ENCODE data around the gene MRPL33.

Gene MRPL33

DNA sequence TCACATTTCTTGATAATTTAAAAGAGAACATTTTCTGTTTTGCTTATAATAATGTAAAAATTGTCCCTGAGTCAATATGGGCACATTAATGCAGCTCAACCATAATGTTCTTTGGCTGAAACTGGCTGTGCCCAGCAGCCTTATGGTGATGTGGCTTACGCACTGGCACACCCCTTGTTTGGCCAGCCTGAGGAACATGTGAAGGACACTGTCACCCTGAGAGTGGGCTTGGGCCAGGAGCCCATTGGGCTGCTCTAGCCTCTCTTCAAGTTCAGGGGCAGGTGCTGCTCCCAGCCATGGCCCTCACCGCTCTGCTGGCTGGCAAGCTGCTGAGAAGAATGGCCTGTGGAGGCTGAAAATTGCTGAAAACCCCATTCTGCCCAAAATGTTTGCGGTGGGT, 37.5 kb downstream of the MRPL33 start:
- TF ChIP-seq, protein P1, sequence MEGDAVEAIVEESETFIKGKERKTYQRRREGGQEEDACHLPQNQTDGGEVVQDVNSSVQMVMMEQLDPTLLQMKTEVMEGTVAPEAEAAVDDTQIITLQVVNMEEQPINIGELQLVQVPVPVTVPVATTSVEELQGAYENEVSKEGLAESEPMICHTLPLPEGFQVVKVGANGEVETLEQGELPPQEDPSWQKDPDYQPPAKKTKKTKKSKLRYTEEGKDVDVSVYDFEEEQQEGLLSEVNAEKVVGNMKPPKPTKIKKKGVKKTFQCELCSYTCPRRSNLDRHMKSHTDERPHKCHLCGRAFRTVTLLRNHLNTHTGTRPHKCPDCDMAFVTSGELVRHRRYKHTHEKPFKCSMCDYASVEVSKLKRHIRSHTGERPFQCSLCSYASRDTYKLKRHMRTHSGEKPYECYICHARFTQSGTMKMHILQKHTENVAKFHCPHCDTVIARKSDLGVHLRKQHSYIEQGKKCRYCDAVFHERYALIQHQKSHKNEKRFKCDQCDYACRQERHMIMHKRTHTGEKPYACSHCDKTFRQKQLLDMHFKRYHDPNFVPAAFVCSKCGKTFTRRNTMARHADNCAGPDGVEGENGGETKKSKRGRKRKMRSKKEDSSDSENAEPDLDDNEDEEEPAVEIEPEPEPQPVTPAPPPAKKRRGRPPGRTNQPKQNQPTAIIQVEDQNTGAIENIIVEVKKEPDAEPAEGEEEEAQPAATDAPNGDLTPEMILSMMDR (IDR thresholded peaks at IDR 0.05): no peak

DNA sequence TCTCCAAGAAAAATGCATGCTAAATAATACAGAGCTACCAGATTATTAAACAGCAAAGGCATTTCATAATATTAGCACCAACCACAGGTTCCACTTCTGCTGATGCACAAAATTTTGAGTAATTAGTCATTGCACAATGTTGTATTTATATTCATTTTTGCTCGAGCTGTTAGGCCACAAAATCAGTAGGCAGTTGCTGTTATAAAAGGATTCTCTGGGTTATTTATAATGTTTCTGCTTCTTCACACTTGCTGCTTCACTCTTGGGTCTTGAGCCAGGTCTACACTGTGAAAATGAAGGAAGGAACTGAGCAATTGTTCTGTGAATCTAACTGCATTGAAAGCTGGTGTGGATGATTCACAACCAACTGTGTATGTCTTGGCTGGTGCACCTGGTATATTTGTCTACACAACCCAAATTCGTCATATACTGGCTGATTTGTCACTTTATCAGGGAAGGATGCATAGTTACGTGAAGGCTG, 38.3 kb downstream of the MRPL33 start:
- TF ChIP-seq, protein P1 (IDR thresholded peaks at IDR 0.05): no peak

DNA sequence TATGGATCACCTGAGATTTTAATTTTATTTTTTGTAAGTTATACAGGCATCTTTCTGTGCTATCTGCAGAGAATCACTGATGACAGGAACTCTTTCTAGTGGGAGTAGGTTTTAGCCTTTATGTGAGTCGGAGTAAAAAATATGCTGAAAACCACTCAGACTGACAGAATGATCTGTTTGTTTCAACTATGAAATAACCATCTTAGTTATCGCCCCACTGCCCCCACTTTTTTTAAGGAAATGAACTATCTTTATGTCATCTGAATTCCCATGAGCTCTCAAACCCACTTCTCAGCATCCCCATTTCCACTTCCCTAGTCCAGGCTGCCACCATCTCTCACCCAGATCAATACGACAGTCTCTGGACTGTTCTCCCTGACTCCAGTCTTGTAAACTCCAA, 38.9 kb downstream of the MRPL33 start:
- TF ChIP-seq, protein P1 (IDR thresholded peaks at IDR 0.05): no peak

DNA sequence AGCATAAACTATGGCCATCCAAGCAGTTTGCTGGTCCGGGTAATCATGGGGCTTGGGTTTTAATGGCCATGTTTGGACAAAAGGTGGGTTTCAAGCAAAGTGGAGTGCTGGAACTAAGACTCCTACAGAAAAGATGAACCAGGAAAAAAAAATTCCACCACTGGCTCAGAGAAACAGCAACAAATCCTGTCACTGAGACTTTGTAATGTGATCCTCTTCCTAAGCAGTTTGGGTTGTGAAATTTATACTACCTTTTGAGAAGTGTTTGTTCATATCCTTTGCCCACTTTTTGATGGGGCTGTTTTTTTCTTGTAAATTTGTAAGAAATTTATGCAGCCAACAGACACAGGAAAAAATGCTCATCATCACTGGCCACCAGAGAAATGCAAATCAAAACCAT, 40.2 kb downstream of the MRPL33 start:
- TF ChIP-seq, protein P1 (IDR thresholded peaks at IDR 0.05): no peak

DNA sequence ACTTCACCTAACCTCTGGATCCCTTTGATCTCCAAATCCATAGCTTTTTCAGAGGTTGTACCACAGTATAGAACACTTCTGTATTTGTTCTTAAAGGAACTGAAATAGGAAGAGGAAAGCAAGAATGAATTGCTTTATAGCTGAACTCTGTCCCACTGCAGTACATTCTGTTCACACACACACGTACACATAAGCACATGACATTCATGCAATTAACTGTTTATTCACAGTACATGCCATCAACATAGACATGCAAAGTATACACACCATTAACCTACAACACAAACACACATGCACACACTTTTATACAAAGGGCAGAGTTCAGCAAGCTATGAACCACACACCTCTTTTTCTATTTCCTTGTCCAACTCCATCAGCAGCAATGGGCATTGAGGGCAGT, 43.2 kb downstream of the MRPL33 start:
- TF ChIP-seq, protein P1 (IDR thresholded peaks at IDR 0.05): no peak

DNA sequence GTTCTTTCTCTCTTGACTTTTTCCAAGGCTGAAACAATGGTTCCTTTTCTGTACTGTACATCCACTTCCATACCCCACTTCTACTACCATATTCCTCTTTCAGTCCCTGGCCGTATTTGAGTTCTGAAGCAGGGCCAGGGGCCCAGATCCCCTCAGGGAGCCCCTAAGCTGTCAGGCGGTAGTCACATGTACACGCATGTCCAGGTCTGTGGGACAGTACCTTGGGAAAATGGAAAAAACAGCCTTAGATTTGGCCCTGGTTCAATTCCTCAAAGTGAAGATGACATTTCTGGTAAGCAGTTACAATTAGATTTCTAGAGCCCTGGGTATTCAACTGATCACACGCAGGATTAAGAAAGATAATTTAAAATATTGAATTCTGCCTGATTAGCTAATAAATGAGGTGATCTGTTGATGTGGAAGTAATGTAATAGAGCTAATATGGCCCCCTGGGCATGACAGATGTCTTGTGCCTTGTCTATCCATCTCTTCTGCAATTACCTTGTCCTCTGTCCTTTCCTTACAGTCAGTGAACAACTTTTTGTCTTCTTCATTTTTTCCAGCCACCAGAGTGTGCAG, 44.4 kb downstream of the MRPL33 start:
- TF ChIP-seq, protein P1 (IDR thresholded peaks at IDR 0.05): no peak

DNA sequence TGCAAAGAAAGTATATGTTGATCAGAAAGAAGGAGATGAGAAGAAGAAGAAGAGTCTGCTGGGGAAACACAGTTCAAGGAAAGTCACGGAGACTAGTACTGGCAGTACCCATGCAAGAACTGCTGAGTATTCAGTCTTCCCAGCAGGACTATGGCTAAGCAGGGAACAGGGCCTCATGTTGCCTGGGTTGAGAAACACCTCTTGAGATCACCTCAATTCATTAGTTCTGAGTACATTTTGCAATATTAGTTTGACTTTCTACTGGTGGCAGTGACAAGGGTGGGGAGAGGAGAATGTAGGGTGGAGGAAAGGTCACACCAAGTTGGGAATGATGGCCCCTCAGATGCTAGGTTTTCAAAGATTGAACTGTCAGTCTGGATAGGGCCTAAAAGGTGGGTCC, 50.5 kb downstream of the MRPL33 start:
- TF ChIP-seq, protein P1 (IDR thresholded peaks at IDR 0.05): no peak

DNA sequence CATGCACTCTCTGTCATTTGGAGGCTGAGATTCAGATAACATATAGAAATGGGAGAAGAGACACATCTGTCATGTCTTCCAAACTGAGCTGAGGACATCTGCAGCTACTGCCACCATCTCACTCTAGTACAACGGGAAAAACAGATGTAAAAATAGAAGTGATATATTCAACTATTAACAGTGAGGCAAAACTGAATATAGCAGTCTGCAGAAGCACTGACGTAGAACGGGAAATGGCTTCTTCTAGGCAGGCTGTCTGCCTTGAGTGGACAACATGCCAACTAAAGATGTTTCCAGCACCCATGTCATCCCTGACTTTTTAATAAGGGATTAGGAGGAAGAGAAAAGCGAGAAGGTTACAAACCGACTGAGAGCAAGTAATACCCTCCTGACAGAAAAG, 51.6 kb downstream of the MRPL33 start:
- TF ChIP-seq, protein P1 (IDR thresholded peaks at IDR 0.05): no peak
